ENCODE results near the gene DYNC2I2. TPM values are rescaled to one million over a fixed set of nuclear protein-coding genes. Genes with fewer than 3 reads are reported as not detected.

The DYNC2I2 gene
- total and polyA plus RNA-seq, 10 of the 15 experiments (the other 5 are each of a cell fraction or from before 2014, with no cell fraction given) = 0.89 to 118 (median 47.9) TPM

DNA sequence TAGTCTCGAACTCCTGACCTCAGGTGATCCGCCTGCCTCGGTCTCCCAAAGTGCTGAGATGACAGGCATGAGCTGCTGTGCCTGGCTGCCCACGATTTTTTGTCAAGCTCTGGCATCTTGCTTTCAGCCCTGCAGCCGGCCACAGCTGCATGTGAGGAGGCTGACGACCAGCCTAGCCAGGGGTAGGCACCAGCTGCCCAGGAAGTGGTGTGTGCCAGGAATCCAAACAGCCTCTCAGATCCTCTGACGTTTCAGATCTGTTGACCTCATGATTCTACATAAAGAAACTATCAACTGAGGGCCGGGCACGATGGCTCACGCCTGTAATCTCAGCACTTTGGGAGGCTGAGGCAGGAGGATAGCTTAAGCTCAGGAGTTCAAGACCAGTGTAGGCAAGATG lies 19.0 kb downstream of the DYNC2I2 start (continued):
- TF ChIP-seq, protein P1, sequence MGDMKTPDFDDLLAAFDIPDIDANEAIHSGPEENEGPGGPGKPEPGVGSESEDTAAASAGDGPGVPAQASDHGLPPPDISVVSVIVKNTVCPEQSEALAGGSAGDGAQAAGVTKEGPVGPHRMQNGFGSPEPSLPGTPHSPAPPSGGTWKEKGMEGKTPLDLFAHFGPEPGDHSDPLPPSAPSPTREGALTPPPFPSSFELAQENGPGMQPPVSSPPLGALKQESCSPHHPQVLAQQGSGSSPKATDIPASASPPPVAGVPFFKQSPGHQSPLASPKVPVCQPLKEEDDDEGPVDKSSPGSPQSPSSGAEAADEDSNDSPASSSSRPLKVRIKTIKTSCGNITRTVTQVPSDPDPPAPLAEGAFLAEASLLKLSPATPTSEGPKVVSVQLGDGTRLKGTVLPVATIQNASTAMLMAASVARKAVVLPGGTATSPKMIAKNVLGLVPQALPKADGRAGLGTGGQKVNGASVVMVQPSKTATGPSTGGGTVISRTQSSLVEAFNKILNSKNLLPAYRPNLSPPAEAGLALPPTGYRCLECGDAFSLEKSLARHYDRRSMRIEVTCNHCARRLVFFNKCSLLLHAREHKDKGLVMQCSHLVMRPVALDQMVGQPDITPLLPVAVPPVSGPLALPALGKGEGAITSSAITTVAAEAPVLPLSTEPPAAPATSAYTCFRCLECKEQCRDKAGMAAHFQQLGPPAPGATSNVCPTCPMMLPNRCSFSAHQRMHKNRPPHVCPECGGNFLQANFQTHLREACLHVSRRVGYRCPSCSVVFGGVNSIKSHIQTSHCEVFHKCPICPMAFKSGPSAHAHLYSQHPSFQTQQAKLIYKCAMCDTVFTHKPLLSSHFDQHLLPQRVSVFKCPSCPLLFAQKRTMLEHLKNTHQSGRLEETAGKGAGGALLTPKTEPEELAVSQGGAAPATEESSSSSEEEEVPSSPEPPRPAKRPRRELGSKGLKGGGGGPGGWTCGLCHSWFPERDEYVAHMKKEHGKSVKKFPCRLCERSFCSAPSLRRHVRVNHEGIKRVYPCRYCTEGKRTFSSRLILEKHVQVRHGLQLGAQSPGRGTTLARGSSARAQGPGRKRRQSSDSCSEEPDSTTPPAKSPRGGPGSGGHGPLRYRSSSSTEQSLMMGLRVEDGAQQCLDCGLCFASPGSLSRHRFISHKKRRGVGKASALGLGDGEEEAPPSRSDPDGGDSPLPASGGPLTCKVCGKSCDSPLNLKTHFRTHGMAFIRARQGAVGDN (IDR thresholded peaks at IDR 0.05) = no peak
- no peak for TF ChIP-seq RCOR1 (conservative IDR thresholded peaks at IDR 0.05; ENCODE audit: low read depth, low read length)
- TF ChIP-seq KDM1A (IDR thresholded peaks at IDR 0.05; ENCODE audit: borderline replicate concordance) = no peak

DNA sequence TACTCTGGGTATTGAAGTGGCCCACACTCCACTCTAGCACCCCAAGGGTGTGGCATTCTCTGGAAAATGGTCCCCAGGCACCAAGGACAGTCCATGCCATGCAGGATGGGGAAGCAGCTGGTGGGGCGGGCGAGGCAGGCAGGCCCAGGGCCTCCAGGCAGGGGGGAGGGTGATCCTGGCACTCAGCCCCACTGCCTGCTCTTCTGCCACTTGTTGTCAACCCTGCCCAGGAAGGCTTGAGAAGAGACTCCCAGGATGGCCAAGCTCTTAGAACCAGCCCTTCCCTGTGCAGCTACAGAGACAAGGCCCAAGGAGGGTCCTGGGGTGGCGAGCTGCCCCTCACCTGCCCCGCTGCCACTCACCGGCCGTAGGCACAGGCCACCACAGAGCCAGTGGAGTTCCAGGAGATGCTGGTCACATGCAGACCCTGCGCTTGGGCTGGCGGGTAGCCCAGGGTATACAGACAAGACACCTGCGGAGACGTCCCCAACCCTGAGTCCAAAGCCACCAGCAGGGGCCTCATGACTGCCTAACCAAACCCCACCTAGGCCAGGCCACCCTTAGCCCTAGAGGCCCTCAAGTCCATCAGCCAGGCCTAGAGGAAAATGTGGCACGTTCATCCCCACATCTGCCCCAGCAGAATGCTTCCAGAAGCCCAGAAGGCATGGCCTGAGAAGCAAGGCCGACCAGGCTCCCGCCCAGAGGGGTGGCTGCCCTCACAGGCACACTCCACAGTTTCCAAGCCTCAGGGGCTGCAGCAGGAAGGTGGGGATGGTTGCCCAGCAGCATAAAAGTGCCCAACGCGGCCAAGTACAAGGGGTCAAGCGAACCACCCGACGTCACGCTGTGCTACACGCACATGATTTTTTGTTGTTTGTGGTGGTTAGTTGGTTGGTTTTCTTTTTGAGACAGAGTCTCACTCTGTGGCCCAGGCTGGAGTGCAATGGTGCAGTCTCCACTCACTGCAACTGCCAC lies 19.8 kb downstream of the DYNC2I2 start:
- Histone ChIP-seq H3K79me2 (ENCODE audit: control insufficient read depth, insufficient read depth, low read length) (no peaks in the 10 kb centered on the region), H3K27ac (ENCODE audit: control insufficient read depth, insufficient read depth) (no peak overlapping the region), H3K4me2 (ENCODE audit: control insufficient read depth, insufficient read depth) (no peak overlapping the region), H4K20me1 (ENCODE audit: control insufficient read depth, insufficient read depth) (no peaks in the 10 kb centered on the region), H3K4me3 (no peak overlapping the region), H3K36me3 (ENCODE audit: control insufficient read depth in 2 of 2, insufficient read depth in 2 of 2, low read length in 1 of 2) (peaks cover 0 to 15% of the 10 kb centered on the region in 2 experiments; a peak in 3 of 4 replicates), H3K9ac (ENCODE audit: control insufficient read depth, insufficient read depth, low read length) (no peak overlapping the region), H3K27me3 (replicated peaks in 1 of 2; ENCODE audit: control insufficient read depth in 2 of 2, insufficient read depth in 2 of 2, low read length in 1 of 2) (no peaks in the 10 kb centered on the region), H3K9me3 (replicated peaks; ENCODE audit: control insufficient read depth, insufficient read depth, low read length) (no peaks in the 10 kb centered on the region), H2AFZ (ENCODE audit: control insufficient read depth, low read depth, low read length) (no peak overlapping the region), H3K4me1 (ENCODE audit: control insufficient read depth, insufficient read depth, low read length) (no peaks in the 10 kb centered on the region)
- TF ChIP-seq TBL1XR1 (IDR thresholded peaks at IDR 0.05; ENCODE audit: low read depth, low read length) = no peak
- ChIA-PET CTCF (no interaction called here), RAD21 (ENCODE audit: unreplicated experiment) (no interaction called here), SMC1A (ENCODE audit: uncharacterized antibody, unreplicated experiment) (interaction anchor here (1.2 kb wide), 1 partner anchor 25 kb away, joined by 3 read pairs; no protein-coding TSS in a partner anchor), POLR2A (no interaction called here)
- BruUV-seq (replicated peaks) = no TSS peak
- FAIRE-seq (no peak), ATAC-seq (no peak), DNase-seq (ENCODE audit: low read depth, low spot score) (no peak)
- intact Hi-C loops (cut with micrococcal nuclease; ENCODE audit: unreplicated experiment) (no loop called here), in situ Hi-C loops (cut with MboI) (no loop called here)
- 97% methylated on average over 20 of the region's 20 CpGs for WGBS (ENCODE audit: insufficient coverage, insufficient replicate concordance, low lambda C conversion rate, missing lambda C conversion rate)

All from GM12878 (cell line).